ENCODE measurements around the gene TCF20.

TCF20 gene

DNA sequence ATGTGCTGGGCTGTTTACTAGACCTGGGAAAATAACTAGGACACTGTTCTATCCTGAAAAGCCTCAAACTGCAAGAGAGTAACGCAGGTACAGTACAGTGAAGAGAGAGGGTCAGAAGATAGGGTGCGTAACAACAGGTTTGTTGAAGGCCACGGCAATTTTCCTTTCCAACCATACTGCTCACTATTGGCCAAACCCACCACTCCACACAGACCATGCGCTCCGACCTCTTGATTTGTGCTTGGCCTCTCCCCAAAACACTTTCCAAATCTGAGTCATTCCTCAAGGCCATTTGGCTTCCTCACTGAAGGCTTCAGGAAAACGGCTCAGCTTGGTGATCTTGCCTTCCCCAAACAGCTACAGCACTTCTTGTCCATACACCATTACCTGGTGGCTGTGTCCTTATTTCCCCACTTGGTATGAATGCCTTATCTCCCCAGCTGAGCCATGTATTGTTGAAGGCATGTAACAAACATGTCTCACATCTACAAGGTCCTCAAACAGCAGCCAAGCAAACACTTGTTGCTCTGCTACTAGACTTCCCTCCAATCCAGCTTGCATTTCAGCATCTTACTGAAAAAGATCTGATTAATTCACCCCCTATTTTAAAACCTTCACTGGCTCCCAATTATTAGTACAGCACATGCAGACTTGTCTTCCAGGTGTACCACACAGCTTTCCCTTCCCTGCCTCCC lies 40.9 kb downstream of the TCF20 start:
- no peaks in the 10 kb centered on the region for H3K9me3 ChIP-seq (ENCODE audit: insufficient read depth, low read depth, low read length)
- H3K9ac ChIP-seq (ENCODE audit: low read depth, low read length, poor library complexity, severe bottlenecking): no peak overlapping the region
- TF ChIP-seq, protein P1, sequence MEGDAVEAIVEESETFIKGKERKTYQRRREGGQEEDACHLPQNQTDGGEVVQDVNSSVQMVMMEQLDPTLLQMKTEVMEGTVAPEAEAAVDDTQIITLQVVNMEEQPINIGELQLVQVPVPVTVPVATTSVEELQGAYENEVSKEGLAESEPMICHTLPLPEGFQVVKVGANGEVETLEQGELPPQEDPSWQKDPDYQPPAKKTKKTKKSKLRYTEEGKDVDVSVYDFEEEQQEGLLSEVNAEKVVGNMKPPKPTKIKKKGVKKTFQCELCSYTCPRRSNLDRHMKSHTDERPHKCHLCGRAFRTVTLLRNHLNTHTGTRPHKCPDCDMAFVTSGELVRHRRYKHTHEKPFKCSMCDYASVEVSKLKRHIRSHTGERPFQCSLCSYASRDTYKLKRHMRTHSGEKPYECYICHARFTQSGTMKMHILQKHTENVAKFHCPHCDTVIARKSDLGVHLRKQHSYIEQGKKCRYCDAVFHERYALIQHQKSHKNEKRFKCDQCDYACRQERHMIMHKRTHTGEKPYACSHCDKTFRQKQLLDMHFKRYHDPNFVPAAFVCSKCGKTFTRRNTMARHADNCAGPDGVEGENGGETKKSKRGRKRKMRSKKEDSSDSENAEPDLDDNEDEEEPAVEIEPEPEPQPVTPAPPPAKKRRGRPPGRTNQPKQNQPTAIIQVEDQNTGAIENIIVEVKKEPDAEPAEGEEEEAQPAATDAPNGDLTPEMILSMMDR (conservative IDR thresholded peaks at IDR 0.05; ENCODE audit: low read length): no peak
- TF ChIP-seq EZH2phosphoT487 (IDR thresholded peaks at IDR 0.05; ENCODE audit: borderline replicate concordance): no peak
- no peaks in the 10 kb centered on the region for H3K9me2 ChIP-seq (replicated peaks; ENCODE audit: low read depth, low read length)
- no peaks in the 10 kb centered on the region for H3K27me3 ChIP-seq (ENCODE audit: insufficient read depth, low read length, poor library complexity, severe bottlenecking)
- H3K4me2 ChIP-seq (ENCODE audit: low read depth, low read length, poor library complexity, severe bottlenecking): no peak overlapping the region
- H3K36me3 ChIP-seq (ENCODE audit: insufficient read depth, low read length): no peaks in the 10 kb centered on the region; the same call in 1 of the 2 replicates
- peaks cover 100% of the 10 kb centered on the region for H3K79me2 ChIP-seq (ENCODE audit: insufficient read depth, low read length)
- H3K4me1 ChIP-seq (ENCODE audit: insufficient read depth, low read length, poor library complexity, severe bottlenecking): peaks cover 7% of the 10 kb centered on the region
- H3K4me3 ChIP-seq (ENCODE audit: low read length, poor library complexity, severe bottlenecking): no peak overlapping the region
- no peaks in the 10 kb centered on the region for H3F3A ChIP-seq (ENCODE audit: low read depth)
- peaks cover 69% of the 10 kb centered on the region for H4K20me1 ChIP-seq (ENCODE audit: insufficient read depth, low read length, poor library complexity, severe bottlenecking)
- H2AFZ ChIP-seq (ENCODE audit: low read length): no peak overlapping the region

DNA sequence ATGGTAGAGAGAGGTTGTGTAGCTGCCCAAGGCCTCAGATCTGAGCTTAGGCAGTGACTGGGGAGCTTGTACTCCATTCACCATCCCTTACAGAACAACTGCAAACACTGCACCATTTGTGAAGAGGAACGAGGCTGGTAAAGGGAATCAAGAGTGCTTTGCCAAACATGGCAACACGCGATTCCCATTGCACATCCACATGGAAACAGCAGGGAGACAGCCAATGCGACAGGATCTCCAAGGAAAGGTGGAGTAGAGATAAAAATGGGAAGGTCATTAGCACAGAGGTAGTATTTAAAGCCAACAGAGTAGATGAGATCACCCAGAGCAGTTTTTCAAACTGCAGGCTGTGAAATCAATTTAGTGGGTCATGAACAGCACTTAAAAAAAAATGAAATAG lies 42.0 kb downstream of the TCF20 start:
- no peaks in the 10 kb centered on the region for H3F3A ChIP-seq (ENCODE audit: low read depth)
- TF ChIP-seq EZH2phosphoT487 (IDR thresholded peaks at IDR 0.05; ENCODE audit: borderline replicate concordance): no peak
- TF ChIP-seq, protein P1 (conservative IDR thresholded peaks at IDR 0.05; ENCODE audit: low read length): no peak
- no peak overlapping the region for H2AFZ ChIP-seq (ENCODE audit: low read length)
- H3K4me2 ChIP-seq (ENCODE audit: low read depth, low read length, poor library complexity, severe bottlenecking): no peak overlapping the region
- H3K4me1 ChIP-seq (ENCODE audit: insufficient read depth, low read length, poor library complexity, severe bottlenecking): no peaks in the 10 kb centered on the region
- H3K9me2 ChIP-seq (replicated peaks; ENCODE audit: low read depth, low read length): no peaks in the 10 kb centered on the region
- no peak overlapping the region for H3K9ac ChIP-seq (ENCODE audit: low read depth, low read length, poor library complexity, severe bottlenecking)
- peaks cover 66% of the 10 kb centered on the region for H4K20me1 ChIP-seq (ENCODE audit: insufficient read depth, low read length, poor library complexity, severe bottlenecking)
- H3K79me2 ChIP-seq (ENCODE audit: insufficient read depth, low read length): peaks cover 100% of the 10 kb centered on the region
- H3K4me3 ChIP-seq (ENCODE audit: low read length, poor library complexity, severe bottlenecking): no peak overlapping the region
- no peaks in the 10 kb centered on the region for H3K27me3 ChIP-seq (ENCODE audit: insufficient read depth, low read length, poor library complexity, severe bottlenecking)
- H3K36me3 ChIP-seq (ENCODE audit: insufficient read depth, low read length): no peaks in the 10 kb centered on the region; the same call in 1 of the 2 replicates
- H3K9me3 ChIP-seq (ENCODE audit: insufficient read depth, low read depth, low read length): no peaks in the 10 kb centered on the region

DNA sequence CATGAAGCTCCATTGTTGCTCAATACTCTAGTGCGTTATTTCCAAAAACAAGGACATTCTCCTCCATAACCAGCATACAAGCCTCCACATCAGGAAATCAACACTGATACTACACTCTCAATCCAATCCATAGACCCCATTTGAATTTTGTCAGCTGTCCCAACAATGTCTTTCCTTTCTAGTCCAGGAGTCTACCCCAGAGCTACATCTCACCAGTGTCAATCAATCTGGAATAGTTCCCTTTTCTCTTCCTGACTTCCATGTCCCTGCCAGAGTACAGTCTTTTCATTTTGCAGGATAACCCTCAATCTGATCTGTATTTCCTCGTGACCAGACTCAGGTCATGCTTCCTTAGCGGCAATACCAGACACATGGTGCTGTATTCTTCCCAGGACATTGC lies 43.0 kb downstream of the TCF20 start:
- Histone ChIP-seq H3K36me3 (ENCODE audit: insufficient read depth, low read length) (no peaks in the 10 kb centered on the region; the same call in 1 of the 2 replicates), H3K27me3 (ENCODE audit: insufficient read depth, low read length, poor library complexity, severe bottlenecking) (no peaks in the 10 kb centered on the region), H3K4me3 (ENCODE audit: low read length, poor library complexity, severe bottlenecking) (no peak overlapping the region), H3K4me1 (ENCODE audit: insufficient read depth, low read length, poor library complexity, severe bottlenecking) (no peaks in the 10 kb centered on the region), H3F3A (ENCODE audit: low read depth) (no peaks in the 10 kb centered on the region; the same call in 1 of the 2 replicates), H4K20me1 (ENCODE audit: insufficient read depth, low read length, poor library complexity, severe bottlenecking) (peaks cover 69% of the 10 kb centered on the region), H3K9me2 (replicated peaks; ENCODE audit: low read depth, low read length) (no peaks in the 10 kb centered on the region), H3K9me3 (ENCODE audit: insufficient read depth, low read depth, low read length) (no peaks in the 10 kb centered on the region), H3K79me2 (ENCODE audit: insufficient read depth, low read length) (peaks cover 100% of the 10 kb centered on the region), H3K9ac (ENCODE audit: low read depth, low read length, poor library complexity, severe bottlenecking) (no peak overlapping the region), H3K4me2 (ENCODE audit: low read depth, low read length, poor library complexity, severe bottlenecking) (no peak overlapping the region), H2AFZ (ENCODE audit: low read length) (no peak overlapping the region)
- TF ChIP-seq, protein P1 (conservative IDR thresholded peaks at IDR 0.05; ENCODE audit: low read length): no peak
- TF ChIP-seq EZH2phosphoT487 (IDR thresholded peaks at IDR 0.05; ENCODE audit: borderline replicate concordance): no peak

Data from Loucy (cell line).